ENCODE data around the gene CIZ1. TPM values are rescaled to one million over a fixed set of nuclear protein-coding genes. Genes with fewer than 3 reads are reported as not detected.

The CIZ1 gene
- total and polyA plus RNA-seq, 2 donors from 2014 or later: 48.1 to 89.9 TPM

- DNase-seq (peak in 1 of 5 donors; percentile 69), FAIRE-seq (no peak)
- H3K4me3 ChIP-seq (ENCODE audit: low read length in 3 of 3): no peak overlapping the region
- TF ChIP-seq, protein P1, sequence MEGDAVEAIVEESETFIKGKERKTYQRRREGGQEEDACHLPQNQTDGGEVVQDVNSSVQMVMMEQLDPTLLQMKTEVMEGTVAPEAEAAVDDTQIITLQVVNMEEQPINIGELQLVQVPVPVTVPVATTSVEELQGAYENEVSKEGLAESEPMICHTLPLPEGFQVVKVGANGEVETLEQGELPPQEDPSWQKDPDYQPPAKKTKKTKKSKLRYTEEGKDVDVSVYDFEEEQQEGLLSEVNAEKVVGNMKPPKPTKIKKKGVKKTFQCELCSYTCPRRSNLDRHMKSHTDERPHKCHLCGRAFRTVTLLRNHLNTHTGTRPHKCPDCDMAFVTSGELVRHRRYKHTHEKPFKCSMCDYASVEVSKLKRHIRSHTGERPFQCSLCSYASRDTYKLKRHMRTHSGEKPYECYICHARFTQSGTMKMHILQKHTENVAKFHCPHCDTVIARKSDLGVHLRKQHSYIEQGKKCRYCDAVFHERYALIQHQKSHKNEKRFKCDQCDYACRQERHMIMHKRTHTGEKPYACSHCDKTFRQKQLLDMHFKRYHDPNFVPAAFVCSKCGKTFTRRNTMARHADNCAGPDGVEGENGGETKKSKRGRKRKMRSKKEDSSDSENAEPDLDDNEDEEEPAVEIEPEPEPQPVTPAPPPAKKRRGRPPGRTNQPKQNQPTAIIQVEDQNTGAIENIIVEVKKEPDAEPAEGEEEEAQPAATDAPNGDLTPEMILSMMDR (IDR thresholded peaks at IDR 0.05; ENCODE audit: borderline replicate concordance, extremely low read depth, insufficient read depth): no peak
- no peaks in the 10 kb centered on the region for H3K27me3 ChIP-seq (ENCODE audit: control insufficient read depth, insufficient read depth, low read length)
- peaks cover 0 to 11% (median 7%) of the 10 kb centered on the region in 3 donors for H3K4me1 ChIP-seq (ENCODE audit: control insufficient read depth in 2 of 3, insufficient read depth in 2 of 3, low read depth in 1 of 3, low read length in 3 of 3)
- no peaks in the 10 kb centered on the region for H3K9me3 ChIP-seq (ENCODE audit: control insufficient read depth in 2 of 3, insufficient read depth in 1 of 3, low read length in 3 of 3)
- intact Hi-C loops (cut with DNase I): no loop called here
- H3K36me3 ChIP-seq (ENCODE audit: control insufficient read depth in 2 of 3, insufficient read depth in 3 of 3, low read length in 3 of 3): peaks cover 0 to 19% (median 7%) of the 10 kb centered on the region in 3 donors
- H3K9ac ChIP-seq (ENCODE audit: low read length in 3 of 3): no peak overlapping the region
- no peak overlapping the region for H3K27ac ChIP-seq (ENCODE audit: low read depth in 2 of 2, low read length in 2 of 2)
These were observed 69.2 kb downstream of the CIZ1 start for GRCh38 chr9:128121924-128122808.

DNA sequence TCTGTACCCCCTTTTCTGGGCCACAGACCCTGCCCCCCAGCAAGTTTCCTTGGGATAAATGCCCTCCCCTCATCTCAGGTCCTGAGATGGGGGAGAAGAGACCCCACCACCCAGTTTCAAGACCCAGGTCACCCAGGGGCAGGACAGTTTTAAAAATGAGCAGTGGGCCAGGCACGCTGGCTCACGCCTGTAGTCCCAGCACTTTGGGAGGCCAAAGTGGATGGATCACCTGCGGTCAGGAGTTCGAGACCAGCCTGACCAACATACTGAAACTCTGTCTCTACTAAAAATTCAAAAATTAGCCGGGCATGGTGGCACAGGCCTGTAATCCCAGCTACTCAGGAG, 69.9 kb downstream of the CIZ1 start:
- Histone ChIP-seq H3K27me3 (ENCODE audit: control insufficient read depth, insufficient read depth, low read length) (no peaks in the 10 kb centered on the region), H3K27ac (ENCODE audit: low read depth in 2 of 2, low read length in 2 of 2) (no peak overlapping the region), H3K9ac (ENCODE audit: low read length in 3 of 3) (no peak overlapping the region), H3K4me1 (ENCODE audit: control insufficient read depth in 2 of 3, insufficient read depth in 2 of 3, low read depth in 1 of 3, low read length in 3 of 3) (peaks cover 0 to 12% (median 6%) of the 10 kb centered on the region in 3 donors), H3K9me3 (ENCODE audit: control insufficient read depth in 2 of 3, insufficient read depth in 1 of 3, low read length in 3 of 3) (no peaks in the 10 kb centered on the region), H3K36me3 (ENCODE audit: control insufficient read depth in 2 of 3, insufficient read depth in 3 of 3, low read length in 3 of 3) (peaks cover 0 to 19% (median 7%) of the 10 kb centered on the region in 3 donors), H3K4me3 (ENCODE audit: low read length in 3 of 3) (no peak overlapping the region)
- intact Hi-C loops (cut with DNase I): no loop called here
- DNase-seq (no peak), FAIRE-seq (no peak)
- TF ChIP-seq, protein P1 (IDR thresholded peaks at IDR 0.05; ENCODE audit: borderline replicate concordance, extremely low read depth, insufficient read depth): no peak

DNA sequence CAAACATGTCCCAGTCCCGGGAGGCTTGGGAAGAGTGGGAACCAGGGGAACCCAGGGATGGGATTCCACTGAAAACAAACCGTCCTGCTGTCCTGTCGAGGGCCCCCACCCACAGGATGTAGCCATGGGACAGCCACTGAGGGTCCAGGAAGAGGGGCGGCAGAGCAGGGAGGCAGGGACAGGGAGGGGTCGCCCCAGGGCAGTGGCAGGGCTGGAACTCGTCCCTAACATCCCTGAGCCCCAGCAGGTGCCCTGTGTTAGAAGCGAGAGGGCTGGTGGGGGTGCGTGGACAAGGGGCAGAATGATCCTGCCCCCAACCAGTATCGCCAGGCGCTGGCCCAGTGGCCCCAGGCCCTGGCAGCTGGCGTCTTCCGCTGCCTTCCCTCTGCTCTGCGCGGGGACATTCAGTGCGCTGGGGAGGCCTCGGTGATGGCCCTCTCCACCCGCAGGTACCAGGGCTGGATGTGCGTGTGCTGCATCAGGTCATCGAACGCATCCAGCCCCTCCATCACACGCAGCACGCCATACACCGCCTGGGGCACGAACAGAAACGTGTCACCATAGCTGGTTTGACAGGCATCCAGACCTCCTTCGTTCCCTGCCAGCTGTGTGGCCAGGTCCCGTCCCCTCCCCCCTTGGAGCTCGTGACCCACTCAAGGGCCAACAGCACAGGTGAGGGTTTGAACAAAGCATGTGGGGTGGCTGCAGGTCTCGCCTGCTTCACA, 70.5 kb downstream of the CIZ1 start:
- intact Hi-C loops (cut with DNase I): no loop called here
- TF ChIP-seq, protein P1 (IDR thresholded peaks at IDR 0.05; ENCODE audit: borderline replicate concordance, extremely low read depth, insufficient read depth): no peak
- DNase-seq: peak in 2 of 5 donors; percentile 37 to 70
- Histone ChIP-seq H3K9ac (ENCODE audit: low read length in 3 of 3) (no peak overlapping the region), H3K36me3 (ENCODE audit: control insufficient read depth in 2 of 3, insufficient read depth in 3 of 3, low read length in 3 of 3) (peaks cover 0 to 19% (median 7%) of the 10 kb centered on the region in 3 donors), H3K9me3 (ENCODE audit: control insufficient read depth in 2 of 3, insufficient read depth in 1 of 3, low read length in 3 of 3) (no peaks in the 10 kb centered on the region), H3K4me1 (ENCODE audit: control insufficient read depth in 2 of 3, insufficient read depth in 2 of 3, low read depth in 1 of 3, low read length in 3 of 3) (peaks cover 0 to 9% (median 1%) of the 10 kb centered on the region in 3 donors), H3K27ac (ENCODE audit: low read depth in 2 of 2, low read length in 2 of 2) (no peak overlapping the region), H3K4me3 (ENCODE audit: low read length in 3 of 3) (no peak overlapping the region), H3K27me3 (ENCODE audit: control insufficient read depth, insufficient read depth, low read length) (no peaks in the 10 kb centered on the region)
- no peak for FAIRE-seq

Data from kidney (tissue), 14 donors.